Spleen (tissue), 11 donors: ENCODE results near the gene FOCAD. TPM values are rescaled to one million over a fixed set of nuclear protein-coding genes. Genes with fewer than 3 reads are reported as not detected.

Experiments
- DNase-seq: peaks from one replicate; pipeline ENCODE4 v3.0.0-alpha.2; 2020
- H3K27ac ChIP-seq, 8 donors: fragments of 200-600 bp; sonication (generic) in 7 of 8; 1 replicate in 4 of 8; 2 replicates in 4 of 8; pipeline versions ENCODE4 v1.5.0 to v1.8.0; 2016 to 2021; ENCODE audit warnings: inconsistent platforms in 4 of 8, mild to moderate bottlenecking in 4 of 8, moderate library complexity in 1 of 8
- H3K27me3 ChIP-seq, 7 donors: fragments of 200-600 bp; sonication (generic) in 6 of 7; replicated peaks in 1 of 7; 1 replicate in 4 of 7; 2 replicates in 3 of 7; pipeline versions ENCODE4 v1.5.0 to v1.8.0; 2016 to 2021; ENCODE audit warnings: inconsistent platforms in 3 of 7, mild to moderate bottlenecking in 1 of 7
- H3K36me3 ChIP-seq, 6 donors: fragments of 200-600 bp; sonication (generic) in 5 of 6; 1 replicate in 4 of 6; 2 replicates in 2 of 6; pipeline versions ENCODE4 v1.5.0 to v1.8.0; 2016 to 2021; ENCODE audit warnings: inconsistent platforms in 2 of 6
- H3K4me1 ChIP-seq, 6 donors: fragments of 200-600 bp; sonication (generic) in 5 of 6; 1 replicate in 3 of 6; 2 replicates in 3 of 6; pipeline versions ENCODE4 v1.5.0 to v1.8.0; 2016 to 2021; ENCODE audit warnings: inconsistent platforms in 3 of 6
- H3K4me3 ChIP-seq, 8 donors: fragments of 200-600 bp; sonication (generic) in 7 of 8; 1 replicate in 4 of 8; 2 replicates in 4 of 8; pipeline versions ENCODE4 v1.5.0 to v1.8.0; 2016 to 2021; ENCODE audit warnings: inconsistent platforms in 4 of 8, mild to moderate bottlenecking in 4 of 8, moderate library complexity in 2 of 8
- H3K9me3 ChIP-seq, 8 donors: fragments of 200-600 bp; sonication (generic) in 7 of 8; 1 replicate in 4 of 8; 2 replicates in 4 of 8; pipeline versions ENCODE4 v1.5.0 to v1.8.0; 2016 to 2021; ENCODE audit warnings: inconsistent platforms in 4 of 8
- POLR2A ChIP-seq, 3 donors: fragments of 450-650 bp; IDR thresholded peaks; one replicate each; pipeline ENCODE4 v1.5.1; 2017; ENCODE audit warnings: antibody characterized with exemption in 3 of 3, mild to moderate bottlenecking in 1 of 3
- POLR2AphosphoS5 ChIP-seq, 3 donors: sonication (generic); formaldehyde crosslinking; IDR thresholded peaks; one replicate each; pipeline ENCODE4 v1.5.1; 2017; ENCODE audit warnings: antibody characterized with exemption in 3 of 3
- whole genome bisulfite sequencing, 5 donors: extraction: QIAGEN DNeasy Blood & Tissue Kit in 3 of 5; methylation state at CpG; one replicate each; pipeline versions ENCODE4 v1.1.5 to v1.1.7; 2013 to 2018; 5-methylcytosine and 5-hydroxymethylcytosine counted together
- intact Hi-C: fragments of 100-400 bp; cut with DNase I; formaldehyde crosslinking; loops from one replicate; pipeline ENCODE4 v1.15.0; 2023; ENCODE audit warnings: low total_unique reads
- polyA plus RNA-seq, 3 donors: library from polyadenylated mRNA; stranded (reverse); fragments of 200-250 nt; gene quantifications; one replicate each; pipeline ENCODE4 v1.2.1, GENCODE V29; 2013
- total RNA-seq, 7 donors: library from RNA; depleted of rRNA in 3 of 7; stranded (reverse); fragments of >200 nt in 3 of 7; fragmentation: NEBNext Ultra II Directional in 4 of 7; extraction: Animal tissue kit (Norgen Biotek cat#: 25700) in 4 of 7; gene quantifications; one replicate each; pipeline versions ENCODE4 v1.1.0 to v1.2.1, GENCODE V29; 2016 to 2021
- TF ChIP-seq, protein P1 (sequence below), 11 experiments: fragments of 200-600 bp in 7 of 11; fragments of 450-650 bp in 4 of 11; sonication (generic) in 4 of 11; IDR thresholded peaks in 8 of 11; conservative IDR thresholded peaks in 3 of 11; 1 replicate in 7 of 11; 2 replicates in 4 of 11; pipeline versions ENCODE4 v1.4.0 to v1.8.0; 2016 to 2021; ENCODE audit warnings: antibody characterized with exemption in 11 of 11, inconsistent platforms in 4 of 11, mild to moderate bottlenecking in 1 of 11
- donor health status: healthy with polysubstance abuse.
- donor health status: DM: no; HTN: no; CAD: no; lungs with moderate emphysema.
- donor health status: DM: no; HTN: no; CAD: no.
- donor health status: Bipolar disorder and iron deficiency.
- donor health status: healthy.
- donor health status: DM: no; HTN: no; CAD: no.
- donor health status: DM: yes; HTN: yes; CAD: no.

FOCAD gene
- total and polyA plus RNA-seq, 10 donors: 3.0 to 33.2 (median 18.6) TPM

DNA sequence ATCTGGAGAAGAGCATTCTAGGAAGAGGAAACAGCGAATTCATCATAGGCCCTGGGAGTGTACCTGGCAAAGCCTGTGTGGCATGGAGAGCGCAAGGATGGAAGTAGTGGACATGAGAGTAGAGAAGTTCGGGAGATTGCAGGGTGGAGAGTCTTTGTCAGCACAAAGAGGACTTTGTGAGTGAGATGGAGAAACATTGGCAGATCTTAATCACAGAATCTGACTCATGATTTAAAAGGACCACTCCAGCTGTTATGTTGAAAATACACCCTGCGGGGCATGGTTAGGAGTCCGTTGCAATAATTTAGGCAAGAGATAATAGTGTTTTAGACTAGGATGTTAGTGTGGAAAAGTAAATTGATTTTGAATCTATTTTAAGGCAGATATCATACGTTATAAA lies 230.5 kb downstream of the FOCAD start:
- DNase-seq: no peak
- H3K4me1 ChIP-seq: no peaks in the 10 kb centered on the region
- intact Hi-C loops: no loop called here
- TF ChIP-seq, protein P1, sequence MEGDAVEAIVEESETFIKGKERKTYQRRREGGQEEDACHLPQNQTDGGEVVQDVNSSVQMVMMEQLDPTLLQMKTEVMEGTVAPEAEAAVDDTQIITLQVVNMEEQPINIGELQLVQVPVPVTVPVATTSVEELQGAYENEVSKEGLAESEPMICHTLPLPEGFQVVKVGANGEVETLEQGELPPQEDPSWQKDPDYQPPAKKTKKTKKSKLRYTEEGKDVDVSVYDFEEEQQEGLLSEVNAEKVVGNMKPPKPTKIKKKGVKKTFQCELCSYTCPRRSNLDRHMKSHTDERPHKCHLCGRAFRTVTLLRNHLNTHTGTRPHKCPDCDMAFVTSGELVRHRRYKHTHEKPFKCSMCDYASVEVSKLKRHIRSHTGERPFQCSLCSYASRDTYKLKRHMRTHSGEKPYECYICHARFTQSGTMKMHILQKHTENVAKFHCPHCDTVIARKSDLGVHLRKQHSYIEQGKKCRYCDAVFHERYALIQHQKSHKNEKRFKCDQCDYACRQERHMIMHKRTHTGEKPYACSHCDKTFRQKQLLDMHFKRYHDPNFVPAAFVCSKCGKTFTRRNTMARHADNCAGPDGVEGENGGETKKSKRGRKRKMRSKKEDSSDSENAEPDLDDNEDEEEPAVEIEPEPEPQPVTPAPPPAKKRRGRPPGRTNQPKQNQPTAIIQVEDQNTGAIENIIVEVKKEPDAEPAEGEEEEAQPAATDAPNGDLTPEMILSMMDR (IDR thresholded peaks at IDR 0.05 in 8 of 11, conservative IDR thresholded peaks at IDR 0.05 in 3 of 11): no peak
- no peak for TF ChIP-seq POLR2A (IDR thresholded peaks at IDR 0.05)
- no peak for TF ChIP-seq POLR2AphosphoS5 (IDR thresholded peaks at IDR 0.05)
- peaks cover 0 to 62% (median 2%) of the 10 kb centered on the region in 6 donors for H3K36me3 ChIP-seq
- 93 to 99% (median 96%) methylated on average over 6 of the region's 6 CpGs for WGBS, 5 donors
- no peak overlapping the region for H3K27ac ChIP-seq
- H3K27me3 ChIP-seq: no peaks in the 10 kb centered on the region
- no peak overlapping the region for H3K4me3 ChIP-seq
- no peaks in the 10 kb centered on the region for H3K9me3 ChIP-seq

DNA sequence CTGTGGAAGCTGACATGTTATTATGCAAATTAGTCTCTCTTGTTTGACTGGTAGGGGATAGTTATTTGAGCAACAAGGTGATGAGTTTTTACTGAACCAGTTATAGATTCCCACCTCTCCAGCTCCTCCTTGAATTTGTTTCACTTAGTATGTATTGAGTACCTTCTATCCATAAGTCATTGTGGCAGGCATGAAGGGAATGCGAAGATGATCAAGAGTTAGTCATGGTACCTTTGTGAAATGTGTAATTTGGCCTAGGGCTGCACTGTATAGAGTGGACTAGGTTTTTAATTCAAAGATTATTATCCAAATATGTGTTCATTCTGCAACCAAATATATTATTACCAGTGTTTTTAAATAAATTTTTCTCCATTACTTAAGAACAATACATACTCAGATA lies 237.3 kb downstream of the FOCAD start:
- TF ChIP-seq, protein P1 (IDR thresholded peaks at IDR 0.05 in 8 of 11, conservative IDR thresholded peaks at IDR 0.05 in 3 of 11): no peak
- TF ChIP-seq POLR2AphosphoS5 (IDR thresholded peaks at IDR 0.05) (no peak), POLR2A (IDR thresholded peaks at IDR 0.05) (no peak)
- WGBS, 5 donors: 57 to 100% (median 96%) methylated on average over 1 of the region's 1 CpG

DNA sequence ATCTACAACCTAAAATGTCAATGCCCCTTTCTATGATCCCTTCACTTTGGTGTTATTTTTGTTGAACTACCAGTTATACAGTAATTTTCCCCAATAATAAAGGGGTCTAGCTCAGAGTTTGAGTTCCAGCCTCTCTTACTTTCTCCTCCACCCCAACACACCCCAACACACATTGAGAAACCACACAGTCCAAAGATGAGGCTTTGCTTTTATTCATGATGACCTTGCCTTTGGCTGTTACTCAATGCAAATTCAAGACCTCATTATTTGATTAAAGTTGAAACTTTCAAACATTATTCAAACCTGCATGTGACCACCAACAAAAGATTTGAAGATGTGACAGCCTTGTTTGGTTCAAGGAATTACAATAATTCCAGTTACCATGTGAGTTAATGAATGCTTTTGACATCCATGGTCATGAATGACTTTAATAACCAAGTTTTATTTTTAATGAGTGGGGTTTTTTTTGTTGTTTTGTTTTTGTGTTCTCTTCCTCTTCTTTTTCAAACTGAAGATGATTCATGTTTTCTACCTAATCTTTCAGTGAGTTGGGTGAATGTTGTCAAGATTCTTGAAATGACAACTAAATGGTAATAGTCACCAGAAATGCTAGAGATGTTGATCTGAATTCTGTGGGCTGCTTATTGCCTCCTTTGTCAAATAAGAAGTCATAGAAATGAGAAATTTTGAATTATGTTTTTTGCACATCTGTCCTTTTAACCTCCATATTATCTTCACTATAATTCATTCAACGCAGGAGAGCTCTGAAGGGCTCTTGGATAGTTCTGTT lies 241.4 kb downstream of the FOCAD start:
- TF ChIP-seq POLR2AphosphoS5 (IDR thresholded peaks at IDR 0.05) (no peak), POLR2A (IDR thresholded peaks at IDR 0.05) (no peak)
- TF ChIP-seq, protein P1 (IDR thresholded peaks at IDR 0.05 in 8 of 11, conservative IDR thresholded peaks at IDR 0.05 in 3 of 11): no peak
- H3K36me3 ChIP-seq: peaks cover 0 to 6% (median 0%) of the 10 kb centered on the region in 6 donors
- WGBS, 5 donors: 90 to 100% (median 95%) methylated on average over 1 of the region's 1 CpG
- DNase-seq: no peak
- H3K9me3 ChIP-seq: no peaks in the 10 kb centered on the region
- H3K27me3 ChIP-seq: no peaks in the 10 kb centered on the region
- intact Hi-C loops: no loop called here
- no peak overlapping the region for H3K27ac ChIP-seq
- H3K4me3 ChIP-seq: no peak overlapping the region
- H3K4me1 ChIP-seq: peaks cover 0 to 21% (median 0%) of the 10 kb centered on the region in 6 donors

More for the DNA sequence above, 237.3 kb downstream of the FOCAD start:
- Histone ChIP-seq H3K27ac (no peak overlapping the region), H3K4me3 (no peak overlapping the region), H3K27me3 (no peaks in the 10 kb centered on the region), H3K36me3 (peaks cover 0 to 32% (median 1%) of the 10 kb centered on the region in 6 donors), H3K4me1 (no peaks in the 10 kb centered on the region), H3K9me3 (no peaks in the 10 kb centered on the region)
- DNase-seq: no peak
- intact Hi-C loops: no loop called here

DNA sequence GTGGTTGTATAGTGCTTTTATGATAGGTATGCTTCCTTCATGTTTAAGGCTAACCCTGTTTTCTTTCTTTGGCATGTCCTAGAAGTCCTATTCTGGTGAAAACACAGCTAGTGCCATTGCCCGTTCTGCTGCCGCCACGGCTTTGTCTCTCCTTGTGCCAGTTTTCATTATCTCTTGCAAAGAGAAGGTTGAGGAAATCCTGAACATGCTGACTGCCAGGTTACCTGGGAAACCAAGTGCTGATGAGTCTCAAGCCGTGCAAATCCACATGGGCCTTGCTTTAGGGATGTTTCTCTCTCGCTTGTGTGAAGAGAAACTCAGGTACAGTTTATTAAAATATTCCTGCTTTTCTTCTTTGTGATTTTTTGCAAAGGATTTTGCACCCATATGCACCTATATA lies 245.2 kb downstream of the FOCAD start:
- WGBS, 5 donors: 66 to 74% (median 73%) methylated on average over 5 of the region's 5 CpGs
- TF ChIP-seq, protein P1 (IDR thresholded peaks at IDR 0.05 in 8 of 11, conservative IDR thresholded peaks at IDR 0.05 in 3 of 11): no peak
- TF ChIP-seq POLR2AphosphoS5 (IDR thresholded peaks at IDR 0.05): no peak
- Histone ChIP-seq H3K9me3 (no peaks in the 10 kb centered on the region), H3K36me3 (peaks cover 0 to 15% (median 0%) of the 10 kb centered on the region in 6 donors), H3K27ac (no peak overlapping the region), H3K27me3 (no peaks in the 10 kb centered on the region), H3K4me3 (no peak overlapping the region), H3K4me1 (peaks cover 0 to 21% (median 0%) of the 10 kb centered on the region in 6 donors)
- DNase-seq: no peak
- intact Hi-C loops: no loop called here
